KG1 (cell line): Measurements from ENCODE around the gene TPRN.
A peak's percentile ranks its signal among the peaks of the same experiment; 100 is the strongest.
"Not testable (repeated sequence)": the region's sequence is repeated elsewhere in the genome, so short reads cannot be mapped to it uniquely, and the experiment has no call there.

Experiments used
- DNase-seq: peaks from one replicate; lab custom pipeline; 2025; lab: John Stamatoyannopoulos, UW

TPRN gene

GRCh38 chr9:137200311-137201204, at the start of gene TPRN:
TSS of gene TPRN (minus strand) at chr9:137200741. CDS start at chr9:137200711, 30 bp downstream.
- peak; percentile 96 for DNase-seq

GRCh38 chr9:137247916-137248175, 47.3 kb upstream of the TPRN start:
- DNase-seq: no peak

- DNase-seq: no peak
Measured at GRCh38 chr9:137247135-137247915, 46.8 kb upstream of the TPRN start.

GRCh38 chr9:137245450-137246421, 45.2 kb upstream of the TPRN start:
- DNase-seq: no peak

- DNase-seq: no peak
Measured at GRCh38 chr9:137244486-137245449, 44.2 kb upstream of the TPRN start.

- DNase-seq: no peak
Measured at GRCh38 chr9:137243626-137244485, 43.3 kb upstream of the TPRN start.

- DNase-seq: not testable (repeated sequence)
Measured at GRCh38 chr9:137243266-137243625, 42.7 kb upstream of the TPRN start.

GRCh38 chr9:137242269-137243203, 42.0 kb upstream of the TPRN start:
- DNase-seq: no peak

GRCh38 chr9:137241490-137242268, 41.1 kb upstream of the TPRN start:
- DNase-seq: no peak

GRCh38 chr9:137240841-137241489, 40.4 kb upstream of the TPRN start, which contains the start of gene TUBB4B:
TSS of gene TUBB4B (plus strand) at chr9:137241287. CDS start at chr9:137241361, 74 bp downstream.
- DNase-seq: peak; percentile 96

- DNase-seq: peak; percentile 81
Measured at GRCh38 chr9:137240318-137240840, 39.8 kb upstream of the TPRN start.

- DNase-seq: not testable (repeated sequence)
Measured at GRCh38 chr9:137239541-137240200, 39.1 kb upstream of the TPRN start.

GRCh38 chr9:137237759-137238726, 37.5 kb upstream of the TPRN start:
- DNase-seq: no peak

- DNase-seq: no peak
Measured at GRCh38 chr9:137236936-137237421, 36.4 kb upstream of the TPRN start.
